ENCODE data around the gene RAPGEF6.

RAPGEF6 gene

GRCh38 chr5:131378721-131379541 is 256.1 kb downstream of the RAPGEF6 start:
- H3K27me3 ChIP-seq (ENCODE audit: insufficient read depth, low read length, poor library complexity, severe bottlenecking), result no peaks in the 10 kb centered on the region
- H3K79me2 ChIP-seq (ENCODE audit: insufficient read depth, low read length), result peaks cover 51% of the 10 kb centered on the region
- H3K9me2 ChIP-seq (replicated peaks; ENCODE audit: low read depth, low read length), result no peaks in the 10 kb centered on the region
- no peaks in the 10 kb centered on the region for H3K36me3 ChIP-seq (ENCODE audit: insufficient read depth, low read length)
- H3K4me1 ChIP-seq (ENCODE audit: insufficient read depth, low read length, poor library complexity, severe bottlenecking), result peaks cover 18% of the 10 kb centered on the region
- H3K9me3 ChIP-seq (ENCODE audit: insufficient read depth, low read depth, low read length), result no peaks in the 10 kb centered on the region
- no peak for TF ChIP-seq CTCF (conservative IDR thresholded peaks at IDR 0.05; ENCODE audit: low read length)
- TF ChIP-seq EZH2phosphoT487 (IDR thresholded peaks at IDR 0.05; ENCODE audit: borderline replicate concordance), result no peak
- H3K4me3 ChIP-seq (ENCODE audit: low read length, poor library complexity, severe bottlenecking), result no peak overlapping the region
- no peaks in the 10 kb centered on the region for H3F3A ChIP-seq (ENCODE audit: low read depth)
- no peak overlapping the region for H2AFZ ChIP-seq (ENCODE audit: low read length)
- no peak overlapping the region for H3K4me2 ChIP-seq (ENCODE audit: low read depth, low read length, poor library complexity, severe bottlenecking)
- H3K9ac ChIP-seq (ENCODE audit: low read depth, low read length, poor library complexity, severe bottlenecking), result no peak overlapping the region
- peaks cover 14% of the 10 kb centered on the region for H4K20me1 ChIP-seq (ENCODE audit: insufficient read depth, low read length, poor library complexity, severe bottlenecking)

GRCh38 chr5:131377785-131378325 is 257.2 kb downstream of the RAPGEF6 start:
- peaks cover 12% of the 10 kb centered on the region for H3K4me1 ChIP-seq (ENCODE audit: insufficient read depth, low read length, poor library complexity, severe bottlenecking)
- H3K4me3 ChIP-seq (ENCODE audit: low read length, poor library complexity, severe bottlenecking), result no peak overlapping the region
- H3F3A ChIP-seq (ENCODE audit: low read depth), result no peaks in the 10 kb centered on the region
- no peak overlapping the region for H3K4me2 ChIP-seq (ENCODE audit: low read depth, low read length, poor library complexity, severe bottlenecking)
- H4K20me1 ChIP-seq (ENCODE audit: insufficient read depth, low read length, poor library complexity, severe bottlenecking), result peaks cover 11% of the 10 kb centered on the region
- peaks cover 48% of the 10 kb centered on the region for H3K79me2 ChIP-seq (ENCODE audit: insufficient read depth, low read length)
- H3K9ac ChIP-seq (ENCODE audit: low read depth, low read length, poor library complexity, severe bottlenecking), result no peak overlapping the region
- H3K9me3 ChIP-seq (ENCODE audit: insufficient read depth, low read depth, low read length), result no peaks in the 10 kb centered on the region
- H3K27me3 ChIP-seq (ENCODE audit: insufficient read depth, low read length, poor library complexity, severe bottlenecking), result no peaks in the 10 kb centered on the region
- H3K36me3 ChIP-seq (ENCODE audit: insufficient read depth, low read length), result no peaks in the 10 kb centered on the region
- H3K9me2 ChIP-seq (replicated peaks; ENCODE audit: low read depth, low read length), result no peaks in the 10 kb centered on the region
- no peak overlapping the region for H2AFZ ChIP-seq (ENCODE audit: low read length)
- no peak for TF ChIP-seq EZH2phosphoT487 (IDR thresholded peaks at IDR 0.05; ENCODE audit: borderline replicate concordance)

- no peaks in the 10 kb centered on the region for H3K27me3 ChIP-seq (ENCODE audit: insufficient read depth, low read length, poor library complexity, severe bottlenecking)
- H3K9me2 ChIP-seq (replicated peaks; ENCODE audit: low read depth, low read length), result no peaks in the 10 kb centered on the region
- no peak overlapping the region for H3K4me3 ChIP-seq (ENCODE audit: low read length, poor library complexity, severe bottlenecking)
- no peaks in the 10 kb centered on the region for H3K36me3 ChIP-seq (ENCODE audit: insufficient read depth, low read length)
- no peaks in the 10 kb centered on the region for H3K9me3 ChIP-seq (ENCODE audit: insufficient read depth, low read depth, low read length)
- H3K4me1 ChIP-seq (ENCODE audit: insufficient read depth, low read length, poor library complexity, severe bottlenecking), result peaks cover 8% of the 10 kb centered on the region
- peaks cover 13% of the 10 kb centered on the region for H4K20me1 ChIP-seq (ENCODE audit: insufficient read depth, low read length, poor library complexity, severe bottlenecking)
- H3K9ac ChIP-seq (ENCODE audit: low read depth, low read length, poor library complexity, severe bottlenecking), result no peak overlapping the region
- H2AFZ ChIP-seq (ENCODE audit: low read length), result no peak overlapping the region
- TF ChIP-seq CTCF (conservative IDR thresholded peaks at IDR 0.05; ENCODE audit: low read length), result no peak
- no peak for TF ChIP-seq EZH2phosphoT487 (IDR thresholded peaks at IDR 0.05; ENCODE audit: borderline replicate concordance)
- H3K79me2 ChIP-seq (ENCODE audit: insufficient read depth, low read length), result peaks cover 47% of the 10 kb centered on the region
- no peak overlapping the region for H3K4me2 ChIP-seq (ENCODE audit: low read depth, low read length, poor library complexity, severe bottlenecking)
- H3F3A ChIP-seq (ENCODE audit: low read depth), result no peaks in the 10 kb centered on the region
Observed at GRCh38 chr5:131377346-131377745, 257.7 kb downstream of the RAPGEF6 start.
